Left forelimb (tissue), 1 donor: Measurements from ENCODE around the gene VASH2.

ENCODE experiments used
- DNase-seq: peaks from one replicate; pipeline ENCODE4 v3.0.0-alpha.2; 2018; ENCODE audit warnings: low spot score

Gene VASH2

GRCh38 chr1:213035573-213035972, 85.2 kb downstream of the VASH2 start:
- DNase-seq, result no peak
